VCaP (cell line): Measurements from ENCODE around the gene LAMA2.

Experiments used
- H3K27ac ChIP-seq: fragments of 450-650 bp; 2 replicates; pipeline ENCODE4 v1.5.1; 2017
- CTCF ChIP-seq: fragments of 450-650 bp; conservative IDR thresholded peaks from 2 replicates; pipeline ENCODE4 v1.5.1; 2017; ENCODE audit warnings: mild to moderate bottlenecking, moderate library complexity

Gene LAMA2

GRCh38 chr6:129473546-129473945, 590.6 kb downstream of the LAMA2 start:
- H3K27ac ChIP-seq = no peak overlapping the region
- no peak for TF ChIP-seq CTCF

- TF ChIP-seq CTCF = peak; percentile 18; the same call in 1 of the 2 replicates
- H3K27ac ChIP-seq = peak overlapping the region; percentile 29
Measured at GRCh38 chr6:129475477-129476247, 592.7 kb downstream of the LAMA2 start.

GRCh38 chr6:129476248-129476564, 593.3 kb downstream of the LAMA2 start:
- H3K27ac ChIP-seq = peak overlapping the region; percentile 29; the same call in 1 of the 2 replicates
- no peak for TF ChIP-seq CTCF

- no peak overlapping the region for H3K27ac ChIP-seq
- no peak for TF ChIP-seq CTCF
Measured at GRCh38 chr6:129476810-129477209, 593.9 kb downstream of the LAMA2 start.

GRCh38 chr6:129478379-129478778, 595.4 kb downstream of the LAMA2 start:
- H3K27ac ChIP-seq = no peak overlapping the region
- no peak for TF ChIP-seq CTCF

- H3K27ac ChIP-seq = no peak overlapping the region
- TF ChIP-seq CTCF = no peak
Measured at GRCh38 chr6:129481706-129482105, 598.8 kb downstream of the LAMA2 start.

GRCh38 chr6:129485746-129486145, 602.8 kb downstream of the LAMA2 start:
- no peak overlapping the region for H3K27ac ChIP-seq
- TF ChIP-seq CTCF = no peak
